ENCODE data around the gene DMRTB1. TPM values are rescaled to one million over a fixed set of nuclear protein-coding genes. Genes with fewer than 3 reads are reported as not detected.
"Not testable (repeated sequence)": the region's sequence is repeated elsewhere in the genome, so short reads cannot be mapped to it uniquely, and the experiment has no call there.

The DMRTB1 gene
- total RNA-seq, 1 donor from 2014 or later: not detected

DNA sequence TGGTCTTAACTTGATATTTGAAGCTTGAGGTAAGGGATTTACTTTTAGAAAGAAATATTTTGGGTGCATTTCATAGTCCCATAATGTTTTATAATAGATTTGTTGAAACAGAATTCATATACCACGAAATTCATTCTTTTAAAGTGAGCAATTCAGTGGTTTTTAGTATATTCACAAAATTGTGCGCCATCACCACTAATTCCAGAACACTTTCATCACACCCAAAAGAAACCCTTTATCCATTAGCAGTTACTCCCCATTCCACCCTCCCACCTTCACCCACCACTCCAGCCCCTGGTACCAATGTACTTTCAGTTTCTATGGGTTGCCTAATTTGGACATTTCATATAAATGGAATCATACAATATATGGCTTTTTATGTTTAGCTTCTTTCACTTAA is 38.9 kb upstream of the DMRTB1 start:
- no peak for TF ChIP-seq CTCF (conservative IDR thresholded peaks at IDR 0.05; ENCODE audit: low read depth, low read length)
- no peak overlapping the region for H3K4me3 ChIP-seq (ENCODE audit: low read depth, low read length)
- DNase-seq (ENCODE audit: low read depth): no peak

- no peak overlapping the region for H3K4me3 ChIP-seq (ENCODE audit: low read depth, low read length)
- DNase-seq (ENCODE audit: low read depth): no peak
- no peak for TF ChIP-seq CTCF (conservative IDR thresholded peaks at IDR 0.05; ENCODE audit: low read depth, low read length)
Observed at GRCh38 chr1:53421208-53421607, 38.0 kb upstream of the DMRTB1 start.

GRCh38 chr1:53430261-53430660 is 28.9 kb upstream of the DMRTB1 start:
- H3K4me3 ChIP-seq (ENCODE audit: low read depth, low read length): no peak overlapping the region
- DNase-seq (ENCODE audit: low read depth): no peak
- no peak for TF ChIP-seq CTCF (conservative IDR thresholded peaks at IDR 0.05; ENCODE audit: low read depth, low read length)

DNA sequence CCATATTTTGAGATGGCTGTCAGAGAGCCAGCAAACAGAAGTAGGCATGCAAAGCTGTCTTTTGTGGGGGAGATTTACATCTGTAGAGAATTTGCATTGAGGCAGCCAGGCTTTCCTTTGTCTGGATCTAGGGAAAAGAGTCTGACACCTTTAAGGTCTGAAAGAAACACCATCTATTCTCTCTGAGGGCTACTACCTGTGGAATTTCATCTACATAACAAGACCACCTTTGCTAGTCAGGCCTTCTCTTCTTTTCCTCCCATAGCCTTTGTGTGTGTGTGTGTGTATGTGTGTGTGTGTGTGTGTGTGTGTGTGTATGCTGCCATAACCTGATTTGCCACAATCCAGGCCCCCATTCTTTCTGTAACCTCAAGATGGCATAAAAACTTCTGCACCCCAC is 28.4 kb upstream of the DMRTB1 start:
- DNase-seq (ENCODE audit: low read depth): no peak
- no peak for TF ChIP-seq CTCF (conservative IDR thresholded peaks at IDR 0.05; ENCODE audit: low read depth, low read length)

GRCh38 chr1:53431244-53431643 is 28.0 kb upstream of the DMRTB1 start:
- TF ChIP-seq CTCF (conservative IDR thresholded peaks at IDR 0.05; ENCODE audit: low read depth, low read length): no peak
- no peak overlapping the region for H3K4me3 ChIP-seq (ENCODE audit: low read depth, low read length)
- DNase-seq (ENCODE audit: low read depth): no peak

More for the DNA sequence above, 28.4 kb upstream of the DMRTB1 start:
- no peak overlapping the region for H3K4me3 ChIP-seq (ENCODE audit: low read depth, low read length)

- no peak for DNase-seq (ENCODE audit: low read depth)
- no peak for TF ChIP-seq CTCF (conservative IDR thresholded peaks at IDR 0.05; ENCODE audit: low read depth, low read length)
- H3K4me3 ChIP-seq (ENCODE audit: low read depth, low read length): no peak overlapping the region
Observed at GRCh38 chr1:53431805-53432565, 27.2 kb upstream of the DMRTB1 start.

GRCh38 chr1:53432611-53433010 is 26.6 kb upstream of the DMRTB1 start:
- no peak overlapping the region for H3K4me3 ChIP-seq (ENCODE audit: low read depth, low read length)
- TF ChIP-seq CTCF (conservative IDR thresholded peaks at IDR 0.05; ENCODE audit: low read depth, low read length): no peak
- DNase-seq (ENCODE audit: low read depth): no peak

DNA sequence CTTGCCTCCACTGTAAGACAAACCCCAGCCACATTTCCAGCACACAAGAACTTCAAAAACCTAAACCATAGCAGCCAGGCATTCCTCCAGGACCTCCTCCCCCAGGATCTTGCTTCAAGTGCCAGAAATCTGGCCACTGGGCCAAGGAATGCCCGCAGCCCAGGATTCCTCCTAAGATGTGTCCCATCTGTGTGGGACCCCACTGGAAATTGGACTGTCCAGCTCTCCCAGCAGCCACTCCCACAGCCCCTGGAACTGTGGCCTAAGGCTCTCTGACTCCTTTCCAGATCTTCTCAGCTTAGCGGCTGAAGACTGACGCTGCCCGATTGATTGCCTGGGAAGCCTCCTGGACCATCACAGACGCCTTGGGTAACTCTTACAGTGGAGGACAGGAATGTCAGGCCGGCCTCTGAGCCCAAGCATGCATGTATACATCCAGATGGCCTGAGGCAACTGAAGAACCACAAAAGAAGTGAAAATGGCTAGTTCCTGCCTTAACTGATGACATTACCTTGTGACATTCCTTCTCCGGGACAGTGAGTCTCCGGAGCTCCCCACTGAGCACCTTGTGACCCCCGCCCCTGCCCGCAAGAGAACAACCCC is 24.7 kb upstream of the DMRTB1 start:
- H3K4me3 ChIP-seq (ENCODE audit: low read depth, low read length): not testable (repeated sequence)

More for the DNA sequence above, 24.7 kb upstream of the DMRTB1 start:
- DNase-seq (ENCODE audit: low read depth): not testable (repeated sequence)

Measured in epithelial cell of proximal tubule (primary cell).